ENCODE results near the gene OSBPL2. TPM values are rescaled to one million over a fixed set of nuclear protein-coding genes. Genes with fewer than 3 reads are reported as not detected.

Gene OSBPL2
- total RNA-seq, 3 donors from 2014 or later (not counting 1 experiment from before 2014, with no cell fraction given), result 77.9 to 112 (median 104) TPM

- DNase-seq (peak; percentile 49 to 68), ATAC-seq (peak; percentile 83 to 97 (median 91))
- TF ChIP-seq, protein P1, sequence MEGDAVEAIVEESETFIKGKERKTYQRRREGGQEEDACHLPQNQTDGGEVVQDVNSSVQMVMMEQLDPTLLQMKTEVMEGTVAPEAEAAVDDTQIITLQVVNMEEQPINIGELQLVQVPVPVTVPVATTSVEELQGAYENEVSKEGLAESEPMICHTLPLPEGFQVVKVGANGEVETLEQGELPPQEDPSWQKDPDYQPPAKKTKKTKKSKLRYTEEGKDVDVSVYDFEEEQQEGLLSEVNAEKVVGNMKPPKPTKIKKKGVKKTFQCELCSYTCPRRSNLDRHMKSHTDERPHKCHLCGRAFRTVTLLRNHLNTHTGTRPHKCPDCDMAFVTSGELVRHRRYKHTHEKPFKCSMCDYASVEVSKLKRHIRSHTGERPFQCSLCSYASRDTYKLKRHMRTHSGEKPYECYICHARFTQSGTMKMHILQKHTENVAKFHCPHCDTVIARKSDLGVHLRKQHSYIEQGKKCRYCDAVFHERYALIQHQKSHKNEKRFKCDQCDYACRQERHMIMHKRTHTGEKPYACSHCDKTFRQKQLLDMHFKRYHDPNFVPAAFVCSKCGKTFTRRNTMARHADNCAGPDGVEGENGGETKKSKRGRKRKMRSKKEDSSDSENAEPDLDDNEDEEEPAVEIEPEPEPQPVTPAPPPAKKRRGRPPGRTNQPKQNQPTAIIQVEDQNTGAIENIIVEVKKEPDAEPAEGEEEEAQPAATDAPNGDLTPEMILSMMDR (IDR thresholded peaks at IDR 0.05), result no peak
- Mint-ChIP-seq H3K27ac (no peak within 1 kb of the TSS), H3K36me3 (no peaks in the 10 kb centered on the region), H3K4me1 (peaks cover 0 to 4% of the 10 kb centered on the region in 2 donors), H3K9me3 (no peaks in the 10 kb centered on the region), H3K4me3 (peak within 1 kb of the TSS; percentile 72), H3K27me3 (ENCODE audit: low read depth in 2 of 2) (peaks cover 25 to 45% of the 10 kb centered on the region in 2 donors)
- under 1% methylated on average over 84 of the region's 84 CpGs for WGBS (ENCODE audit: insufficient coverage)
- intact Hi-C loops (cut with micrococcal nuclease), result no loop called here
- no peak within 1 kb of the TSS for H3K4me3 ChIP-seq (ENCODE audit: low read length)
- H3K27ac ChIP-seq (ENCODE audit: low read length), result no peak within 1 kb of the TSS
- H3K4me1 ChIP-seq (ENCODE audit: control insufficient read depth, insufficient read depth, low read length), result peaks cover 6% of the 10 kb centered on the region
- peaks cover 31% of the 10 kb centered on the region for H3K27me3 ChIP-seq (ENCODE audit: control insufficient read depth, insufficient read depth, low read length)
- H3K9me3 ChIP-seq (ENCODE audit: control insufficient read depth, insufficient read depth, low read length), result no peaks in the 10 kb centered on the region
- H3K36me3 ChIP-seq (ENCODE audit: control insufficient read depth, insufficient read depth, low read length), result no peaks in the 10 kb centered on the region
These were observed 18.2 kb upstream of the OSBPL2 start, which contains the start of gene HRH3 for GRCh38 chr20:62219992-62220665. TSS of gene HRH3 (minus strand) at chr20:62220278. CDS start at chr20:62219970, 308 bp downstream.

- Mint-ChIP-seq H3K9me3 (no peaks in the 10 kb centered on the region), H3K4me1 (peaks cover 0 to 4% of the 10 kb centered on the region in 2 donors), H3K4me3 (peak overlapping the region; percentile 25), H3K27me3 (ENCODE audit: low read depth in 2 of 2) (peaks cover 29 to 45% of the 10 kb centered on the region in 2 donors), H3K27ac (no peak overlapping the region), H3K36me3 (no peaks in the 10 kb centered on the region)
- Histone ChIP-seq H3K27me3 (ENCODE audit: control insufficient read depth, insufficient read depth, low read length) (peaks cover 31% of the 10 kb centered on the region), H3K4me1 (ENCODE audit: control insufficient read depth, insufficient read depth, low read length) (peaks cover 6% of the 10 kb centered on the region), H3K36me3 (ENCODE audit: control insufficient read depth, insufficient read depth, low read length) (no peaks in the 10 kb centered on the region), H3K27ac (ENCODE audit: low read length) (no peak overlapping the region), H3K4me3 (ENCODE audit: low read length) (no peak overlapping the region), H3K9me3 (ENCODE audit: control insufficient read depth, insufficient read depth, low read length) (no peaks in the 10 kb centered on the region)
- intact Hi-C loops (cut with micrococcal nuclease), result no loop called here
- ATAC-seq (no peak), DNase-seq (no peak)
- WGBS (ENCODE audit: insufficient coverage), result 6% methylated on average over 38 of the region's 46 CpGs
- TF ChIP-seq, protein P1 (IDR thresholded peaks at IDR 0.05), result no peak
These were observed 17.4 kb upstream of the OSBPL2 start for GRCh38 chr20:62220666-62221568.

DNA sequence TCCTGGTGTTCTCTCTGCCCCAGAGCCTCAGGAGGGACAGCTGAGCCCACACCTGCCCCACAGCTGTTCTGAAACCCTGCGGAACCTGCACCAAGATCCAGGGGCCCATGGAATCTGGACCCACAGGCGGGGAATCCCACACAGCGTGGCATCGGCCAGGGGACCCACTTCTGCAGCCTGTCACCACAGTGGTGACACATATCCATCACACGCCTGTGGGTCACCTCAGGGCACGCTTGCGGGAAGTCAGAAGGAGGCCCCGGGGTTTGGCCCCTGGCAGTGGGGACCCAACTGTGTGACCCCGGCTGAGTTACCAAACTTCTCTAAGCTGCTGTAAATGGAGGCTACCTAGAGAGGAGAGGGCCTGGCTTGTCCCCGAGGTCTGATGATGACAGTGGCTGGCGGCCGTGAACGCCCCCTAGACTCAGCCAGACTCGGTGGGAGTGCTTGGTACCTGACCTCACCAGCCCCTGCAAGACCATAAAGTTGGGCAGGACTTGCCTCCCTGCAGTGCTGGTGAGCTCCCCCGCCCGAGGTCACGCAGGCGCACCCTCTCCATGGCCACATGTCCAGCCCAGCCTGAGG is 16.0 kb upstream of the OSBPL2 start:
- Histone ChIP-seq H3K27me3 (ENCODE audit: control insufficient read depth, insufficient read depth, low read length) (peaks cover 31% of the 10 kb centered on the region), H3K27ac (ENCODE audit: low read length) (no peak overlapping the region), H3K4me3 (ENCODE audit: low read length) (no peak overlapping the region), H3K4me1 (ENCODE audit: control insufficient read depth, insufficient read depth, low read length) (peaks cover 6% of the 10 kb centered on the region), H3K36me3 (ENCODE audit: control insufficient read depth, insufficient read depth, low read length) (no peaks in the 10 kb centered on the region), H3K9me3 (ENCODE audit: control insufficient read depth, insufficient read depth, low read length) (no peaks in the 10 kb centered on the region)
- ATAC-seq, result no peak
- H3K4me3 Mint-ChIP-seq, result no peak overlapping the region
- H3K9me3 Mint-ChIP-seq, result no peaks in the 10 kb centered on the region
- H3K4me1 Mint-ChIP-seq, result peaks cover 0 to 4% of the 10 kb centered on the region in 2 donors
- TF ChIP-seq, protein P1 (IDR thresholded peaks at IDR 0.05), result no peak
- H3K36me3 Mint-ChIP-seq, result no peaks in the 10 kb centered on the region
- H3K27ac Mint-ChIP-seq, result no peak overlapping the region
- peaks cover 29 to 45% of the 10 kb centered on the region in 2 donors for H3K27me3 Mint-ChIP-seq (ENCODE audit: low read depth in 2 of 2)
- 89% methylated on average over 18 of the region's 18 CpGs for WGBS (ENCODE audit: insufficient coverage)
- intact Hi-C loops (cut with micrococcal nuclease), result no loop called here
- no peak for DNase-seq
